Nephron progenitor cell (in vitro differentiated cells): Measurements from ENCODE around the gene FKBP8.

Experiments used
- DNase-seq: peaks from one replicate; pipeline ENCODE4 v3.0.0; 2021
- H3K27ac Mint-ChIP-seq: 2 replicates; pipeline ENCODE4 v1.8.0; 2021; ENCODE audit warnings: mild to moderate bottlenecking, moderate library complexity, mixed read lengths
- H3K27me3 Mint-ChIP-seq: 2 replicates; pipeline ENCODE4 v1.8.0; 2021; ENCODE audit warnings: mild to moderate bottlenecking, low read depth, mixed read lengths; ENCODE audit not compliant: poor library complexity
- H3K36me3 Mint-ChIP-seq: 2 replicates; pipeline ENCODE4 v1.8.0; 2021; ENCODE audit warnings: low read depth, mixed read lengths
- H3K4me1 Mint-ChIP-seq: 2 replicates; pipeline ENCODE4 v1.8.0; 2021; ENCODE audit warnings: mixed read lengths
- H3K4me3 Mint-ChIP-seq: 2 replicates; pipeline ENCODE4 v1.8.0; 2021; ENCODE audit warnings: mild to moderate bottlenecking, moderate library complexity, mixed read lengths
- H3K9me3 Mint-ChIP-seq: 2 replicates; pipeline ENCODE4 v1.8.0; 2021; ENCODE audit warnings: mild to moderate bottlenecking, moderate library complexity, mixed read lengths
- TF ChIP-seq, protein P1 (sequence below): fragments of 200-600 bp; sonication (generic); IDR thresholded peaks from 2 replicates; pipeline ENCODE4 v1.5.0; 2021; ENCODE audit warnings: antibody characterized with exemption

The FKBP8 gene

DNA sequence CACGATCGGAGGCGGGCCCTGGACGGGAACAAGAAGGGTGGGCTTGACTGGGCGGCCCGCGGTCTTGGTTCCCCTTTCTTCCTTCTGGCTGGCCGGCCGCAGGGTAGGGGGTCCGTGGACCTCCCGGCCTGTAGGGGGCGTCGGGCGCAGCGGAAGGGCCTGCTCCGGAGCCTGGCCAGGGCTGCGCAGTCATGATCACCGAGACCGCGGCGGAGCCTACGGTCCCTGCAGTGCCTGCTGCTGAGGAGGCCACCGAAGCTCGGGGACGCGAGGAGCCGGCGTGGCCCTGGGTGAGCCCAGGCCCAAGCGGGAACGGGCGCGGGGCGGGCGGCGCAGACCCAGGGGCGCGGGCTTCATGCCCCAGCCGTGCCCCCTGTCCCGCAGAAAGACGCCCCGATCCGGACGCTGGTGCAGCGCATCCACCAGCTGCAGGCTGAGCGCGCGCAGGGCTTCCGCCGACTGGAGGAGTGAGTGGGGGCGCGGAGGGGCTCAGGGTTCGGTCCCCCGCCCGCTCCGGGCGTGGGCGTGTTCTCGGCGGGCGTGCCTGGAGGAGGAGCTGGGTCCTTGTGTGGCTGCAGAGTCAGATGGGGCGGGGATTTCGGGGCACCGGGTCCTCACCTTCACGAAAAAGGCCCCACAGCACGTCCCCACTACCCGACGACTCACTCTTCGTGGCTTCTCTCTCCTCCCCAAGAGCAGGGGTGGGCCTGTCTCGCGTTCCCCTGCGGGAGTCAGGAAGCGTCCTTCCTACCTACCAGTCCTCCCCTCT is 45.4 kb upstream of the FKBP8 start, which contains the start of gene REX1BD:
REX1BD (plus strand) TSS at position 188 of the 769 bp plus-strand sequence; CDS start at position 192, 4 bp downstream.
- DNase-seq = peak; percentile 90
- Mint-ChIP-seq H3K9me3 (peaks cover 9% of the 10 kb centered on the region), H3K27me3 (peaks cover 18% of the 10 kb centered on the region), H3K4me1 (peaks cover 40% of the 10 kb centered on the region), H3K4me3 (peak within 1 kb of the TSS; percentile 85), H3K27ac (peak within 1 kb of the TSS; percentile 96), H3K36me3 (no peaks in the 10 kb centered on the region)
- TF ChIP-seq, protein P1, sequence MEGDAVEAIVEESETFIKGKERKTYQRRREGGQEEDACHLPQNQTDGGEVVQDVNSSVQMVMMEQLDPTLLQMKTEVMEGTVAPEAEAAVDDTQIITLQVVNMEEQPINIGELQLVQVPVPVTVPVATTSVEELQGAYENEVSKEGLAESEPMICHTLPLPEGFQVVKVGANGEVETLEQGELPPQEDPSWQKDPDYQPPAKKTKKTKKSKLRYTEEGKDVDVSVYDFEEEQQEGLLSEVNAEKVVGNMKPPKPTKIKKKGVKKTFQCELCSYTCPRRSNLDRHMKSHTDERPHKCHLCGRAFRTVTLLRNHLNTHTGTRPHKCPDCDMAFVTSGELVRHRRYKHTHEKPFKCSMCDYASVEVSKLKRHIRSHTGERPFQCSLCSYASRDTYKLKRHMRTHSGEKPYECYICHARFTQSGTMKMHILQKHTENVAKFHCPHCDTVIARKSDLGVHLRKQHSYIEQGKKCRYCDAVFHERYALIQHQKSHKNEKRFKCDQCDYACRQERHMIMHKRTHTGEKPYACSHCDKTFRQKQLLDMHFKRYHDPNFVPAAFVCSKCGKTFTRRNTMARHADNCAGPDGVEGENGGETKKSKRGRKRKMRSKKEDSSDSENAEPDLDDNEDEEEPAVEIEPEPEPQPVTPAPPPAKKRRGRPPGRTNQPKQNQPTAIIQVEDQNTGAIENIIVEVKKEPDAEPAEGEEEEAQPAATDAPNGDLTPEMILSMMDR = peak; percentile 91

DNA sequence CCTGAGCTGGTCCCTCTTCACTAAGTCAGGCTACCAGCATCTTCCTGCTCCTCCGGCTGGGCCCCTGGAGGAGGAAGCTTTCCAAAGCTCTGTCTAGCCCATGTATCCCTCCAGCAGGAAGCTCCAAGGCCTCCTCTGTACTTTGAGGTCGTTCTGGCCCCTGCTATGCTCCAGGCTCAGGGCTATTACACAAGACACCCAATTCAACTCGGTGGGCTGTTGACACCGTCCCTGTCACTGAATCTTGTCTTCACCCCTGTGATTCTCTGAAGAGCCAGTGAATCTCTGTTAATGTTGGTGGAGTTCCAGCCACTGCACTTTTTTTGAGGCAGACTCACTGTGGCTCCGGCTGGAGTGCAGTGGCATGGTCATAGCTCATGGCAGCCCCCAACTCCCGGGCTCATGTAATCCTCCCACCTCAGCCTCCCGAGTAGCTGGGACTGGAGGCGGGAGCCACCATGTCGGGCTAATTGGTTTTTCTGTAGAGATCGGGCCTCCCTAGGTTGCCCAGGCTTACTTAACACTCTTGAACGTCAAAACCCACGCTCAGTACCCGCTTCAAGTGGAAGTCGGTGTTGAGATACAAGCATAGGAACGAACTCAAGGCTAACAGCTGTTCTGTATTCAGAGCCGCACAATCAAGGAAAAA is 44.7 kb upstream of the FKBP8 start:
- Mint-ChIP-seq H3K4me1 (peaks cover 35% of the 10 kb centered on the region), H3K9me3 (peaks cover 9% of the 10 kb centered on the region), H3K36me3 (no peaks in the 10 kb centered on the region), H3K4me3 (peak overlapping the region; percentile 85), H3K27me3 (peaks cover 14% of the 10 kb centered on the region), H3K27ac (peak overlapping the region; percentile 93)
- TF ChIP-seq, protein P1 = no peak
- no peak for DNase-seq

DNA sequence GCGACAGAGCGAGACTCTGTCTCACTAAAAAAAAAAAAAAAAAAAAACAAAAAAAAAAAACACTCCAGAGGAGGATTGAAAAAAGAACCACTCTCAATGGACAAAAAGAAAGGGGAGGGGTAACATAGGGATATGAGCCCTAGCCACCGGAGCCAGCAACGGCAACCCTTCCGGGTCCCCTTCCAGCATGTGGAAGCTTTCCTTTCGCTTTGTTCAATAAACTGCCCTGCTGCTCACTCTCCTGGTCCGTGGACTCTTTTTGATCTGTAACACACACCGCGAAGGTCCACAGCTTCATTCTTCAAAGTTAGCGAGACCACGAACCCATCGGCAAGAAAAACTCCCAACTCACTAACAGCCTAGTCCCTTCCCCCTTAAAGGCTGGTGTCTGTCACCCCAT is 44.2 kb upstream of the FKBP8 start:
- no peaks in the 10 kb centered on the region for H3K36me3 Mint-ChIP-seq
- H3K9me3 Mint-ChIP-seq = peaks cover 9% of the 10 kb centered on the region
- H3K4me3 Mint-ChIP-seq = no peak overlapping the region
- peaks cover 35% of the 10 kb centered on the region for H3K4me1 Mint-ChIP-seq
- H3K27ac Mint-ChIP-seq = no peak overlapping the region
- H3K27me3 Mint-ChIP-seq = peaks cover 14% of the 10 kb centered on the region
- TF ChIP-seq, protein P1 = no peak
- DNase-seq = no peak

DNA sequence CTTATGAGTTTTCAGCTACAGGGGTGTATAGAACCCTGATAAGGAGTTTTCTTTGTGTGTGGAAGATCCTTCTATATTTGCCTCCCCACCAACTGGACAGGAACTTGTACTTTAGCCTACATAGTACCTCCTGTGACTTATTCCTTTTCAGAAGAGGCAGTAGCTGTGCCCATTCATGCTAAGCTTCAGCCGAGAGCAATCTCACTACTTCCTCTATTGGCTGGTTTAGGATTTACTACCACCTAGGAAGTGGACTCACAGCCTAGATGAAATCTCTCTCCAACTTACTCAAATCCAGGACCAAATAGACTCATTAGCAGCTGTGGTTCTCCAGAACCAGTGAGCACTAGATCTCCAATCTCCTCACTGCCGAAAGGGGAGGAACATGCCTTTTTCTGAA is 42.9 kb upstream of the FKBP8 start:
- DNase-seq = no peak
- no peak overlapping the region for H3K27ac Mint-ChIP-seq
- H3K27me3 Mint-ChIP-seq = peaks cover 20% of the 10 kb centered on the region
- H3K9me3 Mint-ChIP-seq = peaks cover 9% of the 10 kb centered on the region
- H3K4me1 Mint-ChIP-seq = peaks cover 35% of the 10 kb centered on the region
- H3K4me3 Mint-ChIP-seq = no peak overlapping the region
- no peaks in the 10 kb centered on the region for H3K36me3 Mint-ChIP-seq
- TF ChIP-seq, protein P1 = no peak

DNA sequence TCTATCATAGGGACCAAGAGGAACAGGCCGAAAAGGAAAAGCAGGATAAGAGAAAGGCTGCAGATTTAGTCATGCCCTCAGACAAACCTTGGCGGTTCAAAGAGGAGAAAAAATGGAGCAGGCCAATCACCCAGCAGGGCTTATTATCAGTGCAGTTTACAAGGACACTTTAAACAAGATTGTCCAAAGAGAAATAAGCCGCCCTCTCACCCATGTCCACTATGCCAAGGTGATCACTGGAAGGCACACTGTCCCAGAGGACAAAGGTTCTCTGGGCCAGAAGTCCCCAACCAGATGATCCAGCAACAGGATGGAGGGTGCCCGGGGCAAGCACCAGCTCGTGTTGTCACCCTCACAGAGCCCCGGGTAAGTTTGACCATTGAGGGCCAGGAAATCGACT is 36.9 kb upstream of the FKBP8 start:
- H3K27me3 Mint-ChIP-seq = peaks cover 22% of the 10 kb centered on the region
- peaks cover 7% of the 10 kb centered on the region for H3K4me1 Mint-ChIP-seq
- H3K27ac Mint-ChIP-seq = no peak overlapping the region
- no peak for DNase-seq
- no peaks in the 10 kb centered on the region for H3K9me3 Mint-ChIP-seq
- no peak overlapping the region for H3K4me3 Mint-ChIP-seq
- H3K36me3 Mint-ChIP-seq = peaks cover 13% of the 10 kb centered on the region
- TF ChIP-seq, protein P1 = no peak
